Measurements from ENCODE around the gene FREM1. TPM values are rescaled to one million over a fixed set of nuclear protein-coding genes. Genes with fewer than 3 reads are reported as not detected.

The FREM1 gene
- polyA plus RNA-seq, 4 donors, result 168 to 177 (median 176) TPM

DNA sequence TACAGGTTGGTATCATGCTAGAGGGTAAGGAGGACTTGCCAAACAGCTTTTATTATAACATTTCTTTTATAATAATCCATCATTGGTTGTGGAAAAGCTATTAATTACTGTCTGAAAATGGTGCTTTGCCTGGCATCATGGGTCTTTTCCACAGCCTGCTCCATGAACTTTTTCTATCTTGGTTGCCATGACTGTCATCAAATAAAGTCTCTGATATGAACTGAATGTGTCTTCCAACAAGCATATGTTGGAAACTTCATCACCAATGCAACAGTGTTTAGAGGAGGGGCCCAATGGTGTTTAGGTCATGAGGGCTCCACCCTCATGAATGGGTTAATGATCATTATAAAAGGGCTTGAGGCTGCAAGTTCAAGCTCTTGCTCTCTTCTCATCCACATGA lies 81.0 kb downstream of the FREM1 start:
- no peak for DNase-seq (ENCODE audit: low read depth in 4 of 4, low spot score in 3 of 4)

- no peak for DNase-seq (ENCODE audit: low read depth in 4 of 4, low spot score in 3 of 4)
These were observed 82.4 kb downstream of the FREM1 start for GRCh38 chr9:14827805-14828204.

DNA sequence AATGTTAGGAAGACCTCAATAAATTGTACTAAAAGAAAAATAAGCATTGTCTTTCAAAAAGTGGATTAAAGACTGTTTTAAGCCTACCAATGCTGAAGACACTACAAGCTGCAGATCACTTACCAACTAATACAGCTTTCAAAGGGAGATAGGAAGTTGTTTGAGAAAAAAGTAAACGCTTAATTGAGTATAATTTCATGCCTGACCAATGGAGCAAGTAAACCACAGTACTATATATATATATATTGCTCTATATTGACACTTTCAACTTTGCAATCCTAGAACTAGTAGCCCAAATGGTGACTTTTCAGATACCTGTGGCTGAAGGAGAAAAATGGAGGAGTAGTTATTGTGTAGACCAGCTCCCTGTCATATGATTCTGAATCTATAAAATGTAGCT lies 85.7 kb downstream of the FREM1 start:
- no peak for DNase-seq (ENCODE audit: low read depth in 4 of 4, low spot score in 3 of 4)

- DNase-seq (ENCODE audit: low read depth in 4 of 4, low spot score in 3 of 4), result no peak
These were observed 86.4 kb downstream of the FREM1 start for GRCh38 chr9:14823800-14824199.

GRCh38 chr9:14822666-14823065 lies 87.6 kb downstream of the FREM1 start:
- no peak for DNase-seq (ENCODE audit: low read depth in 4 of 4, low spot score in 3 of 4)

DNA sequence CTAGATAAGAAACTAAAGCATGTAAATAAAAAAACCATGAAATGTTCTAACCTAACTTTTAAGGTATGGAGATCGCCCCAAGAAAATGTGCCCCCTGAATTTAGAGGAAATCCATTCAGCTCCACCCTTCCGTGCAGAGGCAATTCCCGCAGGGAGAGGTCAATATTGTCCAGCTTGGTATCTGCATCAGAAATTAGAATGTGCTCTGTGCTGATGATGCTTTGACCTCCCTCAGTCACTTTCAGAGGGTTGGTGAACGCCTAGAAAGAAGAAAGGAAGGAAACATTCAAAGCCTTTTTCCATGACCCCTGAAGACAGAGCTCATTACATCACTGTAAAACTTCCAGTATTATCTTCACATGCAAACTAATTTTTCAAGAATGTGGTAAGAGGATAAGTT lies 91.0 kb downstream of the FREM1 start:
- DNase-seq (ENCODE audit: low read depth in 4 of 4, low spot score in 3 of 4), result no peak

GRCh38 chr9:14814249-14814628 lies 96.0 kb downstream of the FREM1 start:
- no peak for DNase-seq (ENCODE audit: low read depth in 4 of 4, low spot score in 3 of 4)

DNA sequence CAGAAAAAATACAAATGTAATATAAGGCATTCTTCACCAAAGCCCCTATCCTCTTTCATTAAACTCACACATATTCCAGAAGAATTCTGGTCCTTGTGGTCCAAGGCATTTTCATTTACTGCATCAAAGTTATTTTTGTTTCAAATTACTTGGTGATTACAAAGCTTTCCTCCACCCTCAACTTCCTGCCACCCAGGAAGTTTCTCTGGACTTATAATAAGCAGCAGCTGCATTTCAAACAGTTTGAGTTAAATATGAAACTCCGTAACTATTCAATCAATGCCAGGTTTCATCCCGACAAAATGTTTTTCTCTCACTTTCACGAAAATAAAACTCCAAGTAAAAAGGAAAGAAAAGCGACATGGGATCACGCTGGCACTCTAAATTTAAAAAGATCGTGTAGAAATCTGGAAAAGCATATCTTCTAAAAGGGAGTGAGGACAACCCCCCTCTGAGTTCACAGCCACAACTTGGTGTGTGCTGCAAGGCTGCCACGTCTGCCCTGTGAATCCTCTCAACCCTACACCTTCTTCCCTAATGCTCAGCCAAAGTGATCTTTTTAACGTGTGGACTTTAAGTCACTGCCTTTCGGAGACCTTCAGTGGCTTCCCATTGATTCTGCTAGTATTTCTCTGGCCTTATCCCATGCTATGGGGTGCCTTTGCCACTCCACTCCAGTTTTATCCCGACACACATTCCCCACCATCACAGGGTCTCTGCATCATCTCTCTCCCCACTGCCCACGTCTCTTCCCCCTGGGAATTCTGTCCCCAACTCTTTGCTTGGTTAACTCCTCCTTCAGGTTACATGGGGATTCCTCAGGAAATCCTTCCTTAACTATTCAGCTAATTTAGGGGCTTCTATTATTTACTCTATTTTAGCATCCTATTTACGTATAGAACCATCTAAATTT lies 96.6 kb downstream of the FREM1 start:
- no peak for DNase-seq (ENCODE audit: low read depth in 4 of 4, low spot score in 3 of 4)

DNA sequence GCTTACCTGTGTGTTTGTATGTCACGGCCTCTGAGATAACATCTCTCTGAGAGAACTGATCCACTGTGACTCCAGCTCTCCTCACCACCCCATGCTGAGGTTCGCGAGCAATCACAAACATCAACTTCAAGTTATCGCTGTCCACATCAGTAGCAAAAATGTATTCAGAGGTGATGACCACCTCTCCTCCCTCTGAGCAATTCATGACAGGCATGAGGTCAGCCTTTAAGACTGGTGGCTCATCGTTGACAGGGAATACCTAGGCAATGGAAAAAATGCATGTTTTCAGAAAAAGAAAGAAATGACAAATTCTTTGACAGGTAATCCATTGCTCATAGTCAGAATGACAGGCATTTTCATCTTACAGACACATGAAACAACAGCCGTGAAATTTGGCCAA lies 97.4 kb downstream of the FREM1 start:
- DNase-seq (ENCODE audit: low read depth in 4 of 4, low spot score in 3 of 4), result no peak

GRCh38 chr9:14811844-14812243 lies 98.4 kb downstream of the FREM1 start:
- no peak for DNase-seq (ENCODE audit: low read depth in 4 of 4, low spot score in 3 of 4)

DNA sequence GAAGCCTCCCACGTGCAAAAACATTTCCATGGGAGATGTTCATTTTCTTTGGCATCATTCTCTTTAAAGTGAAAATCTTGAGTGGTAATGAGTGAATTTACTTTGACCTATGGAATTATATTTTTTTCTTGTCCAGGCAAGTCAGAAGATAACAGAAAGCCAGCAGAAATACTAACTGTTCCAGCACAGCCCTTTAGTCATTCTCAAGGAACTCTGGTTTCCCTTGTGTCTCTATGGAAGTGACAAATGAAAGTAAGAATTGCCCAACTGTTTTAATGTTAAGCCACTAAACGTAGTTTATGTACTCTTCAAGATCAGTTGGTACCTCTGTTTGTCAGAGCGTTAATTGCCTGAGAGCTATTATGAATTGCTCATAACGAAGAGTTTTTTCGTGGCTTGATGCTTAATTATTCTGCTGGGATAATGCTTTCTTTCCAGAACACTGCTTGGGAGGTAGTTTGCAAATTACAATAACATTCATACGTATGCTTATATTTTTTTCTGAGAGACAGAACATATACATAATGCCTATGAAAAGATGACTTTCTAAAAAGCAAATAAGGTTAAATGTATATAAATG lies 103.2 kb downstream of the FREM1 start:
- DNase-seq (ENCODE audit: low read depth in 4 of 4, low spot score in 3 of 4), result no peak

DNA sequence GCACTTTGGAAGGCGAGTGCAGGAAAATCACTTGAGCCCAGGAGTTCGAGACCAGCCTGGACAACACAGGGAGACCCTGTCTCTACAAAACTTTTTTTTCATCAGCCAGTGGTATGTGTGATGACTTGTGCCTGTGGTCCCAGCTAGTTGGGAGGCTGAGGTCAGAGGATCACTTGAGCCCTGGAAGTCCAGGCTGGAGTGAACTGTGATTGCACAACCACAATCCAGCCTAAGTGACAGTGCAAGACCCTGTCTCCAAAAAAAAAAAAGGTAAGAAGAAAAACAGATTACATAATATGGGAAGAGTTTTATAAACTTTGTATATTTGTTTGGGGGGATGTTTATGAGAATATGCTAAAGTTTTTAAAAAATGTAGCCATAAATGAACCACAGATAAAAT lies 111.2 kb downstream of the FREM1 start:
- no peak for DNase-seq (ENCODE audit: low read depth in 4 of 4, low spot score in 3 of 4)

- no peak for DNase-seq (ENCODE audit: low read depth in 4 of 4, low spot score in 3 of 4)
These were observed 112.8 kb downstream of the FREM1 start for GRCh38 chr9:14797435-14797834.

DNA sequence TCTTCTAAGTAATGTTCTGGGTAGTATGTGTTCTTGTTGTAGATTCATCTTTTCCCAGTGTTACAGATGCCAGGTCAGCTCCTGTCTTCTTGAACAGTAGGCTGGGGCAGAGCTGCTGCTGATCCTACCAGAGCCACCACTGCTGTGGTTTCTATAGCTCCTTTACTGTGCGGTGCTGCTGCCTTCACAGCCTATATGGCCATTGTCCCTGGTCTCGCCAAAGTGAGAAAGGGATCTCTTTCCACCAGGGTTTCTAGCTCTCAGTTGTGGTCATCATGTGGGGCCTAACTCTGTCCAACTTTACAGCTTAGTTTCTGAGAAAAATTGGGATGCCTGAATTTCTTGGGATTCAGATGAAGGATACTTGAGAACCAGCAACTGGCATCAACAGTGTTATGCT lies 116.8 kb downstream of the FREM1 start:
- DNase-seq (ENCODE audit: low read depth in 4 of 4, low spot score in 3 of 4), result no peak

- DNase-seq (ENCODE audit: low read depth in 4 of 4, low spot score in 3 of 4), result no peak
These were observed 119.6 kb downstream of the FREM1 start for GRCh38 chr9:14790628-14791027.

DNA sequence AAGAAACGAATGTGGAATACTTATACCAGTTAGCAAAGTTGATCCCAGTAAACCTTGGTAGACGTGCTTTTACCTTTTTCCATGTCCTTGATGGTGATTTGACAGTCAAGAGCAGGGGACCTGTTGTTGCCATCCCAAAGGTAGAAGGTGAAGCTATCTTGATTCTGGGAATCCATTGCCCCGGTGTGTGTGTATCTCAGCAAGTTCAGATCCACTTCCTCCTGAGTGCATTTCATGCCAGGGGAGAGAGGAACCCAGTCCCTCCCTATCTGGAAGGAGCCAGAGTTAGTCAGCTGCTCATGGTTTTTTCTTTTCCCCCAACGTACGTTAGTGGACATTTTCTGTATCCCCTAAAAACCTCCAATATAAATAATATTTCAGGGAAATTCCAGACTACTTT lies 121.4 kb downstream of the FREM1 start:
- no peak for DNase-seq (ENCODE audit: low read depth in 4 of 4, low spot score in 3 of 4)

GRCh38 chr9:14783358-14783757 lies 126.9 kb downstream of the FREM1 start:
- DNase-seq (ENCODE audit: low read depth in 4 of 4, low spot score in 3 of 4), result no peak

DNA sequence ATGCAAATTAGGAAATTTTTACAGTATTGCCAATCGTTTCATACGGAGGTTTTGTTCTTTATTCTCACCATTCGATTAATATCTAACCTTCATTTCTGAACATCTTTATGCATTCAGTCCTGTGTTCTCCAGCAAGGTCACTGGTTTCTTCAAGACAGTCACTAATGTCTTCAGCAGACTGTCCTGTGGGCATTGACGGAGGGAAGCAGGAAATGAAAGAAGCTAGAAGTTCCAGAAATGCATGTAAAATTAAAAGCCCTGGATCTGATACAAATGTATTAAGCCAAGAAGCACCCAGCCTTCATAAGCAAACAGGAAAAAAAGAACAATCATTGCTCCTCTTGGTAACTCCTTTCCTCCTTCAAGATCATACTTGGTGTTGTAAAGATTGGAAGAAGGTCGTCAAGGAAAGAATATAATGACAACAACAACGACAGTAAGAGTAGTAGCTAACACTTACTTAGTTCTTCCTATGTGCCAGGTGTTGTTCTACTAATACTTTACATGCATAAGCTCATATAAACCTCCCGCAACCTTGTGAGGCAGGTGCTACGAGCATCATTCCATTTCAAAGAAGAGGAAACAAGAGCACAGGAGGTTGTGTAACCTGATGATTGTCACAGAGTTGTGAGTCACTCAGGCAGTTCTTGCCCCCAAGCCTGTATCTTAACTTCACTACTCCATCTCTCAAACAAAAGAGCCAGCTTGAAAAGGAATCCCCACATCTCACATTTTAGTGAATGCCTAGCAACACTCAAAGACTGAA lies 127.8 kb downstream of the FREM1 start:
- no peak for DNase-seq (ENCODE audit: low read depth in 4 of 4, low spot score in 3 of 4)

GRCh38 chr9:14780693-14781092 lies 129.5 kb downstream of the FREM1 start:
- no peak for DNase-seq (ENCODE audit: low read depth in 4 of 4, low spot score in 3 of 4)

- DNase-seq (ENCODE audit: low read depth in 4 of 4, low spot score in 3 of 4), result no peak
These were observed 130.0 kb downstream of the FREM1 start for GRCh38 chr9:14780251-14780650.

- DNase-seq (ENCODE audit: low read depth in 4 of 4, low spot score in 3 of 4), result no peak
These were observed 130.6 kb downstream of the FREM1 start for GRCh38 chr9:14779566-14780022.

Data from right renal pelvis (tissue), 4 donors.